H1 (cell line): ENCODE data around the gene YIF1A. TPM values are rescaled to one million over a fixed set of nuclear protein-coding genes. Genes with fewer than 3 reads are reported as not detected.

ENCODE experiments used
- CTCF ChIA-PET: fragments of 300-600 bp; sonication (Branson Sonifier 250); formaldehyde crosslinking; loops from one replicate; lab custom pipeline; 2021; ENCODE audit not compliant: partially characterized antibody; lab: Charles Lee
- POLR2A ChIA-PET: fragments of 300-600 bp; sonication (Branson Sonifier 250); formaldehyde crosslinking; loops from one replicate; lab custom pipeline; 2021; ENCODE audit warnings: inconsistent platforms; ENCODE audit not compliant: partially characterized antibody; lab: Charles Lee
- DNase-seq, 2 experiments: peaks; one replicate each; pipeline versions ENCODE4 v3.0.0 to v3.0.0-alpha.2; 2010 to 2022; ENCODE audit warnings: low spot score in 2 of 2, low read depth in 1 of 2, mixed read lengths in 1 of 2
- FAIRE-seq: peaks from 2 replicates; lab custom pipeline; 2011; peaks lifted over from hg19 to GRCh38; lab: Jason Lieb, UNC
- H2AFZ ChIP-seq: 2 replicates; pipeline ENCODE4 v1.8.1; 2012; ENCODE audit warnings: low read length, inconsistent platforms
- H2AK5ac ChIP-seq: 2 replicates; pipeline ENCODE4 v1.6.1; 2013; ENCODE audit warnings: low read depth, low read length
- H2BK120ac ChIP-seq: replicated peaks from 2 replicates; pipeline ENCODE3; 2013; ENCODE audit warnings: low read depth, low read length, inconsistent platforms
- H2BK12ac ChIP-seq: 2 replicates; pipeline ENCODE4 v1.6.1; 2013; ENCODE audit warnings: low read depth, low read length
- H2BK15ac ChIP-seq: 2 replicates; pipeline ENCODE4 v1.6.1; 2013; ENCODE audit warnings: low read length
- H2BK20ac ChIP-seq: 2 replicates; pipeline ENCODE4 v1.6.1; 2013; ENCODE audit warnings: low read length
- H2BK5ac ChIP-seq: 2 replicates; pipeline ENCODE4 v1.6.1; 2013; ENCODE audit warnings: low read depth, low read length
- H3K14ac ChIP-seq: 2 replicates; pipeline ENCODE4 v1.6.1; 2013; ENCODE audit warnings: inconsistent platforms; ENCODE audit not compliant: insufficient read length
- H3K18ac ChIP-seq: 2 replicates; pipeline ENCODE4 v1.6.1; 2013; ENCODE audit warnings: low read length; ENCODE audit errors: extremely low read depth
- H3K23ac ChIP-seq: 2 replicates; pipeline ENCODE4 v1.6.1; 2013; ENCODE audit warnings: inconsistent platforms; ENCODE audit not compliant: insufficient read length
- H3K23me2 ChIP-seq: 2 replicates; pipeline ENCODE4 v1.6.1; 2013; ENCODE audit warnings: low read depth, low read length
- H3K27ac ChIP-seq: 2 replicates; pipeline ENCODE4 v1.6.1; 2011; ENCODE audit warnings: low read depth, low read length, inconsistent platforms
- H3K27me3 ChIP-seq, 4 experiments: replicated peaks in 1 of 4; 1 replicate in 1 of 4; 2 replicates in 3 of 4; pipeline versions ENCODE4 v1.6.1 to v1.8.1; 2011 to 2013; ENCODE audit warnings: low read length in 3 of 4, mild to moderate bottlenecking in 3 of 4, inconsistent platforms in 2 of 4, mixed read lengths in 2 of 4, moderate library complexity in 1 of 4; ENCODE audit not compliant: control insufficient read depth in 3 of 4, insufficient read depth in 3 of 4; ENCODE audit errors: extremely low read depth in 1 of 4
- H3K36me3 ChIP-seq, 4 experiments: 2 replicates each; pipeline versions ENCODE4 v1.6.1 to v1.8.1; 2011 to 2013; ENCODE audit warnings: mild to moderate bottlenecking in 4 of 4, low read length in 3 of 4, moderate library complexity in 2 of 4, control low read depth in 1 of 4, inconsistent platforms in 1 of 4; ENCODE audit not compliant: insufficient read depth in 4 of 4, control insufficient read depth in 2 of 4
- H3K4ac ChIP-seq: replicated peaks from 2 replicates; pipeline ENCODE3; 2013; ENCODE audit warnings: low read length, low read depth, mixed read lengths, inconsistent platforms; ENCODE audit not compliant: insufficient read length
- H3K4me1 ChIP-seq, 4 experiments: replicated peaks in 1 of 4; 1 replicate in 1 of 4; 2 replicates in 3 of 4; pipeline versions ENCODE4 v1.6.1 to v1.8.1; 2011 to 2013; ENCODE audit warnings: low read length in 3 of 4, inconsistent platforms in 2 of 4, mixed read lengths in 1 of 4; ENCODE audit not compliant: insufficient read depth in 4 of 4, control insufficient read depth in 3 of 4
- H3K4me2 ChIP-seq, 2 experiments: 2 replicates each; pipeline versions ENCODE4 v1.6.1 to v1.8.1; 2011 to 2013; ENCODE audit warnings: low read depth in 2 of 2, low read length in 2 of 2, control low read depth in 1 of 2, inconsistent platforms in 1 of 2, mild to moderate bottlenecking in 1 of 2; ENCODE audit not compliant: insufficient read depth in 1 of 2
- H3K4me3 ChIP-seq, 4 experiments: fragments of 200-600, 300-600 bp in 1 of 4; sonication (generic), shearing (Covaris generic), sonication (Bioruptor Twin) in 1 of 4; 2 replicates each; pipeline versions ENCODE4 v1.5.1 to v1.8.1; 2011 to 2016; ENCODE audit warnings: low read length in 4 of 4, low read depth in 3 of 4, control low read depth in 2 of 4, inconsistent platforms in 2 of 4, mild to moderate bottlenecking in 2 of 4, mixed read lengths in 1 of 4, moderate library complexity in 1 of 4; ENCODE audit not compliant: insufficient read depth in 2 of 4; ENCODE audit errors: extremely low read depth in 1 of 4
- H3K56ac ChIP-seq: replicated peaks from 2 replicates; pipeline ENCODE3; 2013; ENCODE audit warnings: low read depth, mild to moderate bottlenecking, mixed read lengths, low read length, inconsistent platforms; ENCODE audit not compliant: insufficient read length
- H3K79me1 ChIP-seq: 2 replicates; pipeline ENCODE4 v1.6.1; 2013; ENCODE audit warnings: low read depth, low read length, control low read depth
- H3K79me2 ChIP-seq, 2 experiments: 2 replicates each; pipeline versions ENCODE4 v1.6.1 to v1.8.1; 2012 to 2013; ENCODE audit warnings: low read length in 2 of 2, mild to moderate bottlenecking in 2 of 2, inconsistent platforms in 1 of 2; ENCODE audit not compliant: insufficient read depth in 2 of 2, control insufficient read depth in 1 of 2
- H3K9ac ChIP-seq, 4 experiments: replicated peaks in 1 of 4; 1 replicate in 1 of 4; 2 replicates in 3 of 4; pipeline versions ENCODE4 v1.6.1 to v1.8.1; 2011 to 2013; ENCODE audit warnings: low read depth in 3 of 4, low read length in 3 of 4, control low read depth in 2 of 4, mild to moderate bottlenecking in 2 of 4, moderate library complexity in 2 of 4, inconsistent platforms in 1 of 4; ENCODE audit errors: extremely low read depth in 1 of 4
- H3K9me3 ChIP-seq, 2 experiments: 2 replicates each; pipeline versions ENCODE4 v1.6.1 to v1.8.1; 2012 to 2013; ENCODE audit warnings: mild to moderate bottlenecking in 2 of 2, moderate library complexity in 2 of 2, control low read depth in 1 of 2, inconsistent platforms in 1 of 2, low read depth in 1 of 2, low read length in 1 of 2, mixed read lengths in 1 of 2; ENCODE audit not compliant: insufficient read depth in 2 of 2
- H4K20me1 ChIP-seq, 2 experiments: replicated peaks in 1 of 2; 2 replicates each; pipeline versions ENCODE3 to v1.8.1; 2011 to 2013; ENCODE audit warnings: inconsistent platforms in 2 of 2, low read length in 2 of 2, mild to moderate bottlenecking in 1 of 2; ENCODE audit not compliant: insufficient read depth in 2 of 2, control insufficient read depth in 1 of 2
- H4K5ac ChIP-seq: 2 replicates; pipeline ENCODE4 v1.6.1; 2013; ENCODE audit warnings: low read length, low read depth, mixed read lengths, inconsistent platforms; ENCODE audit not compliant: insufficient read length
- H4K8ac ChIP-seq: 2 replicates; pipeline ENCODE4 v1.8.0; 2013; ENCODE audit warnings: mild to moderate bottlenecking, moderate library complexity, low read length, inconsistent platforms; ENCODE audit not compliant: insufficient read depth; ENCODE audit errors: extremely low read depth
- H4K91ac ChIP-seq: replicated peaks from 2 replicates; pipeline ENCODE3; 2013; ENCODE audit warnings: low read length, mixed read lengths, inconsistent platforms; ENCODE audit not compliant: insufficient read length
- CEBPB ChIP-seq: IDR thresholded peaks from 2 replicates; pipeline ENCODE4 v1.6.1; 2012; ENCODE audit warnings: low read depth, low read length
- CHD2 ChIP-seq: IDR thresholded peaks from 2 replicates; pipeline ENCODE4 v1.6.1; 2012; ENCODE audit warnings: low read length, improper control_type of control experiment
- FOSL1 ChIP-seq: IDR thresholded peaks from 2 replicates; pipeline ENCODE4 v1.6.1; 2011; ENCODE audit warnings: mild to moderate bottlenecking, low read depth, low read length, moderate library complexity; ENCODE audit not compliant: insufficient read depth
- KDM5A ChIP-seq: fragments of 200-600 bp; IDR thresholded peaks from 2 replicates; pipeline ENCODE4 v1.7.1; 2012; ENCODE audit warnings: mild to moderate bottlenecking, low read length, inconsistent platforms, mixed read lengths
- POLR2AphosphoS5 ChIP-seq: IDR thresholded peaks from 2 replicates; pipeline ENCODE4 v1.6.1; 2011; ENCODE audit warnings: low read depth, low read length
- SIN3A ChIP-seq, 2 experiments: IDR thresholded peaks in 1 of 2; conservative IDR thresholded peaks in 1 of 2; 2 replicates each; pipeline ENCODE4 v1.6.1; 2011 to 2012; ENCODE audit warnings: low read length in 2 of 2, improper control_type of control experiment in 1 of 2, low read depth in 1 of 2, mild to moderate bottlenecking in 1 of 2
- WGBS, 2 experiments: shearing (Covaris generic) in 1 of 2; methylation state at CpG; one replicate each; pipeline versions ENCODE4 v1.1.6 to v1.1.7; 2013 to 2015; ENCODE audit warnings: low lambda C conversion rate in 2 of 2, mixed read lengths in 2 of 2, inconsistent platforms in 1 of 2, low coverage in 1 of 2, missing lambda C conversion rate in 1 of 2; ENCODE audit not compliant: insufficient replicate concordance in 2 of 2, insufficient coverage in 1 of 2, insufficient read length in 1 of 2; ENCODE audit errors: extremely low coverage in 1 of 2, missing lambda C conversion rate in 1 of 2; 5-methylcytosine and 5-hydroxymethylcytosine counted together
- polyA plus RNA-seq, 7 experiments: library from polyadenylated mRNA; depleted of rRNA in 3 of 7; stranded (reverse) in 5 of 7; unstranded in 2 of 7; fragments of >200 nt in 5 of 7; fragments of 200-250 nt in 2 of 7; gene quantifications; 1 replicate in 5 of 7; 2 replicates in 1 of 7; 4 replicates in 1 of 7; pipeline versions ENCODE4 v1.2.1 to v1.2.3, GENCODE V29; 2011 to 2013; ENCODE audit warnings: missing spikeins in 2 of 7, mixed read lengths in 2 of 7
- total RNA-seq: library from RNA; stranded (reverse); fragmentation: NEBNext Ultra II Directional; extraction: Animal tissue kit (Norgen Biotek cat#: 25700); gene quantifications from 2 replicates; pipeline ENCODE4 v1.2.1, GENCODE V29; 2021

The YIF1A gene
- total and polyA plus RNA-seq, 2 of the 8 experiments (the other 6 are each of a cell fraction or from before 2014, with no cell fraction given) = 70.1 to 178 TPM

DNA sequence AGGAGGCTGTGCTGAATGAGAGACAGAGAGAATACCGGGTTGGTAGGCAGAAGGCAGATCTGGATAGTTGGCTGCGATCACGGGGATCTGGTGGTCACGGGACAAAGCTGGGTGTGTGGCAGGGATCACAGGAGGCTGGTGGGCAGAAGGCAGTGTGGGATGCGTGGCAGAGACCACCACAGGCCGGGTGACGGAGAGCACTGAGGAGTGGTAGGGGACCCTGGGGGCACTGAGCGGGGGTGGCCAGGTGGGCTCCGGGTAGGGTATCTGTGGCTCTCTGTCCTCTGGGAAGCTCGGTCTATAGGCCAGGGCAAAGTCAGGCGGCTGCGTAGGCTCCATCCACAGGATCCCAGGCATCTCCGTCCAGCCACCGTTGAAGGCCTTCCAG, 26.5 kb upstream of the YIF1A start:
- no peak for FAIRE-seq
- no peak overlapping the region for H3K23ac ChIP-seq
- TF ChIP-seq CHD2 = no peak
- no peak for TF ChIP-seq SIN3A (conservative IDR thresholded peaks at IDR 0.05 in 1 of 2, IDR thresholded peaks at IDR 0.05 in 1 of 2; ENCODE audit: low read depth in 1 of 2, low read length in 2 of 2)
- no peak for TF ChIP-seq CEBPB
- no peak for TF ChIP-seq FOSL1
- TF ChIP-seq POLR2AphosphoS5 = no peak
- TF ChIP-seq KDM5A = no peak

More for the DNA sequence above, 26.5 kb upstream of the YIF1A start:
- no peak overlapping the region; the same call in 1 of the 2 replicates for H4K8ac ChIP-seq
- peaks cover 0 to 3% (median 0%) of the 10 kb centered on the region in 4 experiments; a peak in 2 of 7 replicates for H3K27me3 ChIP-seq
- no peak overlapping the region for H3K9ac ChIP-seq
- whole genome bisulfite sequencing, 2 experiments = 91% methylated on average over 12 of the region's 14 CpGs; no CpG with 5 or more reads in 1 of the 2 experiments
- H3K4me3 ChIP-seq = no peak overlapping the region
- no peak overlapping the region for H3K4ac ChIP-seq
- ChIA-PET POLR2A (interaction anchor here (1.1 to 3.5 kb wide), 4 partner anchors 14 to 33 kb away, joined by 4 to 19 read pairs (median 4); no protein-coding TSS in a partner anchor), CTCF (interaction anchor here (0.6 to 11.7 kb wide), 11 partner anchors 10 to 104 kb away, joined by 3 to 242 read pairs (median 4); partner anchors contain the start of gene RIN1)
- no peak overlapping the region for H2AFZ ChIP-seq
- H4K20me1 ChIP-seq = no peaks in the 10 kb centered on the region
- no peak overlapping the region for H4K91ac ChIP-seq
- no peaks in the 10 kb centered on the region for H3K36me3 ChIP-seq
- no peak overlapping the region for H3K18ac ChIP-seq
- no peak overlapping the region for H3K56ac ChIP-seq
- H3K9me3 ChIP-seq = no peaks in the 10 kb centered on the region
- H2AK5ac ChIP-seq = 0 out of 2 replicates have a peak overlapping the region, but pooled peaks have one; percentile 90
- no peak overlapping the region for H3K4me2 ChIP-seq
- H3K79me2 ChIP-seq = no peaks in the 10 kb centered on the region
- DNase-seq = no peak
- peak overlapping the region; percentile 60 for H2BK5ac ChIP-seq
- H3K27ac ChIP-seq = no peak overlapping the region
- no peak overlapping the region for H2BK120ac ChIP-seq
- peak overlapping the region; percentile 93; the same call in 1 of the 2 replicates for H2BK20ac ChIP-seq
- no peak overlapping the region for H3K14ac ChIP-seq
- no peaks in the 10 kb centered on the region for H3K79me1 ChIP-seq
- H2BK15ac ChIP-seq = no peak overlapping the region; the same call in 1 of the 2 replicates
- H3K23me2 ChIP-seq = peaks cover 8% of the 10 kb centered on the region
- no peak overlapping the region for H4K5ac ChIP-seq
- peak overlapping the region; percentile 90; the same call in 1 of the 2 replicates for H2BK12ac ChIP-seq
- H3K4me1 ChIP-seq = peaks cover 12 to 33% (median 22%) of the 10 kb centered on the region in 4 experiments
